WTC11 (cell line): ENCODE data around the gene CREB3L1.

Source experiments
- CTCF ChIP-seq: fragments of 200-600 bp; IDR thresholded peaks from 2 replicates; pipeline ENCODE4 v1.8.0; 2022; ENCODE audit warnings: antibody characterized with exemption
- MLX ChIP-seq: sonication (generic); formaldehyde crosslinking; IDR thresholded peaks from 2 replicates; pipeline ENCODE4 v1.8.1; 2023; ENCODE audit warnings: mild to moderate bottlenecking, missing genetic modification reagents, moderate library complexity

- no peak for TF ChIP-seq CTCF
- TF ChIP-seq MLX (CRISPR knock-in tag), result no peak
These were observed 15.6 kb downstream of the CREB3L1 start for GRCh38 chr11:46293066-46293465.
